Effector memory CD4-positive, alpha-beta T cell (primary cell): ENCODE data around the gene TMEM108.

Experiments used
- DNase-seq, 3 donors: peaks; one replicate each; pipeline ENCODE4 v3.0.0-alpha.2; 2020
- H3K27ac ChIP-seq: 2 replicates; pipeline ENCODE4 v1.7.0; 2013; ENCODE audit warnings: mild to moderate bottlenecking, low read length, moderate library complexity; ENCODE audit not compliant: insufficient read depth, poor library complexity, severe bottlenecking
- H3K27me3 ChIP-seq: replicated peaks from 2 replicates; pipeline ENCODE4 v1.7.0; 2013; ENCODE audit warnings: mild to moderate bottlenecking, low read length; ENCODE audit not compliant: insufficient read depth, control insufficient read depth, poor library complexity, severe bottlenecking
- H3K36me3 ChIP-seq: 2 replicates; pipeline ENCODE4 v1.7.0; 2013; ENCODE audit warnings: mild to moderate bottlenecking, low read length, moderate library complexity; ENCODE audit not compliant: control insufficient read depth, insufficient read depth
- H3K4me1 ChIP-seq: 2 replicates; pipeline ENCODE4 v1.7.0; 2013; ENCODE audit warnings: low read length, mild to moderate bottlenecking; ENCODE audit not compliant: control insufficient read depth, insufficient read depth, poor library complexity, severe bottlenecking
- H3K4me3 ChIP-seq: 2 replicates; pipeline ENCODE4 v1.7.0; 2013; ENCODE audit warnings: low read length, low read depth, mild to moderate bottlenecking; ENCODE audit not compliant: insufficient read depth, poor library complexity, severe bottlenecking
- H3K9me3 ChIP-seq: 2 replicates; pipeline ENCODE4 v1.7.0; 2013; ENCODE audit warnings: mild to moderate bottlenecking, low read length, moderate library complexity; ENCODE audit not compliant: control insufficient read depth

Gene TMEM108

DNA sequence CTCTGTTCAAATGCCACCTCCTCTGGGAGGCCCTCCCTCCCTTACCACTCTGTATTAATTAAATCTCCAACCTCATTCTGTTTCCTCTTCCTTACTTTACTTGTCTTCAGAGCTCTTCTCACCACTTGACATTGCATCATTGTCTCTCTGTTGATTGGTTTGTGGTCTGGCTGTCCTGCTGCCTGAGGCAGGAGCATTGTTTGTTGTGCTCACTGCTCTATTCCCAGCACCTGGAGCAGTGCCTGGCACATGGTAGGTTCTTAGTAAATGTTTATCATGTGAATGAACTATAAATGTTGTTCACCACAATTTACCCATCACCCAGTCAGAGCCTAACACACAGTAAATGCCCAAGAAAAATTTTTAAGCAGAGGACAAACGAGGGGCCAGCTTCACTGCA is 355.0 kb downstream of the TMEM108 start:
- H3K36me3 ChIP-seq: no peaks in the 10 kb centered on the region
- DNase-seq: no peak

DNA sequence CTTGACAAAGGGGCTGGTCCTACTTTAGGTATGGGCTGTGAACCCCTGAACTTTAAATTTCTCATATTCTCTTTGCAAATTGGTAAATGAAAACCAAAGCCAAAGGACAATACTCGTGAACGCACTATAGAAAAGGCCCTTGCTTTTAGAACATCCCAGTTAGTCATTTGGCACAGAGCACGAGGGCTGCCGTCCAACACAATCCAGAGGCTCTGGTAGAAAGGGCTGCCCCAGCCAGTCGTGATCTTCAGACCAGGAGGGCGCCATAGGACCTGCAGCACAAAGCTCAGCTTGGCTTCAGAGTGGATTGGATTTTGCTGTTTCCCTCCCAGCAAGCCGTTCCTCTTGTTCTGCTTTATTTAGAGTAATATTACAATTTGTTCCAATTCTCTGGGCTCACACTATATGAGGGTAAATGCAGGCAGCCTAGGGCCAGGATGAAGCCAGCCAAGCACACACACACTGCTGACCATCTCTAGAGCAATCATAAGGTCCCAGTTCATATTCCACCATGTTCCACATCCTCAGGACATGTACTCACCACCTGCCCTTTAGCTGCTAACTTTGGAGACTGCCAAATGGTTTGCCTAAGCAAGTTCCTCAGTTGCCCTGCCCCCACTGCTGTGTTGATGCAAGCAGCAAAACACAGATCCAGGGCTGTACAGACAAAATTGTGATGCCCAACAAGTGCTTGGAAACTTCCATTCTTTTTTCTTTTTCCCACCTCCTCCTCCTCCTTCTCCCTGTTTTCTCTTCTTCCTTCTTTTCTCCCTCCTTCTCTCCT is 355.7 kb downstream of the TMEM108 start:
- Histone ChIP-seq H3K4me1 (no peaks in the 10 kb centered on the region), H3K4me3 (no peak overlapping the region), H3K27ac (no peak overlapping the region), H3K36me3 (no peaks in the 10 kb centered on the region), H3K27me3 (no peaks in the 10 kb centered on the region), H3K9me3 (no peaks in the 10 kb centered on the region)
- DNase-seq: no peak

More for the DNA sequence above, 355.0 kb downstream of the TMEM108 start:
- H3K27me3 ChIP-seq: no peaks in the 10 kb centered on the region
- no peaks in the 10 kb centered on the region for H3K9me3 ChIP-seq
- H3K4me1 ChIP-seq: no peaks in the 10 kb centered on the region
- no peak overlapping the region for H3K27ac ChIP-seq
- H3K4me3 ChIP-seq: no peak overlapping the region

DNA sequence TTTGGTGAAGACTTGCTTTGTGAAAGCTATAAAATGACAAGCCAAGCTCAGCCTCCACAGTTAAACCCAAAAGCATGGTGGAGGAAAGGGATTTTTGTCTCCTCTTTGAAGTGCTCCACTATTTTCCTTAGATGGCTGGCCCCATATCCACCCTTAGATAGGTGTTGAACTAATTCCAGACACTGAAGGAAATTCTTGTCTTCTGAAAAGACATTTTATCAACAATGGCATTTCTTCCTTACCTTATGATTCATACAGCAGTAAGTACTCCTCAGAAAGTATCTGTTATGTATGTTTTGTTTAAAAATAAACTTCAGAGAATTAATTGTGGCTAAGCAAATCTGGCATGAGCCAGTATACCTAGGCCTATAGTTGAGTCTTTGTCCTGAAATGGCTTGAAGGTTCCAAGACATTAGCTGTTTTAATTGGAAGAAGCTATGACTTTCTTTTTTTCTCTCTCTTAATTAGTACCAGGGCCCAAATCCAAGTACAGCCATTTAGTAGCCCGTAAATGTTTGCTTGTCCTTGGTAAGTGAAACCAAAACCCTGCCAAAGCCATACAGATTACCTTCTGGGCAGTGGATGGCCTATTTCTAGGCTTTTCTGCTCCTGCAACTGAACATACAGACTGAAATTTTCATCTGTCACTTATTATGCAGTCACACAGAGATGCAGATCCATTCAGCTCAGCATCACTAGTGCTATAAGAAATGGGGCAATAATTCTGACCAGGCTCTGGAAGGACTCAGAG is 356.5 kb downstream of the TMEM108 start:
- Histone ChIP-seq H3K36me3 (no peaks in the 10 kb centered on the region), H3K4me3 (no peak overlapping the region), H3K27me3 (no peaks in the 10 kb centered on the region), H3K27ac (no peak overlapping the region), H3K9me3 (no peaks in the 10 kb centered on the region), H3K4me1 (no peaks in the 10 kb centered on the region)
- no peak for DNase-seq

DNA sequence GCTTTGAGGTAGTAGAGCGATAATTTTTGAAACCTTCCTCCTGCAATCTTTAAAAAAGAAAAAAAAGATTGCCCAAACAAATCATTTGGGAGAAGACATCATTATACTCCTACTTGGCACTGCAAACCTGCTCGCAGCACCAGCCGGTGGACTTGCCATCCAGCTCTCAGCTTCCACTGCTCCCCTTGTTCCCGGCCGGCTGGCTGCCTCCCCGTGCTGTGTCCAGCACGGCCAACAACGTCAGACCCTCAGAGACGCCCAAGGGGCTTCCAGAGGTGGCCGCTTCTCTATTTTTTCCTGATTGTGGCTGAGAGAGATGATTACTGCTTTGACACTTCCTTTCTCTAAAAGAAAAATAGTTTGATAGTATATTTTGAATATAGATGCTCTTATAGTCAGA is 358.7 kb downstream of the TMEM108 start:
- Histone ChIP-seq H3K9me3 (no peaks in the 10 kb centered on the region), H3K27me3 (no peaks in the 10 kb centered on the region), H3K27ac (no peak overlapping the region), H3K4me1 (no peaks in the 10 kb centered on the region), H3K36me3 (no peaks in the 10 kb centered on the region), H3K4me3 (no peak overlapping the region)
- no peak for DNase-seq

DNA sequence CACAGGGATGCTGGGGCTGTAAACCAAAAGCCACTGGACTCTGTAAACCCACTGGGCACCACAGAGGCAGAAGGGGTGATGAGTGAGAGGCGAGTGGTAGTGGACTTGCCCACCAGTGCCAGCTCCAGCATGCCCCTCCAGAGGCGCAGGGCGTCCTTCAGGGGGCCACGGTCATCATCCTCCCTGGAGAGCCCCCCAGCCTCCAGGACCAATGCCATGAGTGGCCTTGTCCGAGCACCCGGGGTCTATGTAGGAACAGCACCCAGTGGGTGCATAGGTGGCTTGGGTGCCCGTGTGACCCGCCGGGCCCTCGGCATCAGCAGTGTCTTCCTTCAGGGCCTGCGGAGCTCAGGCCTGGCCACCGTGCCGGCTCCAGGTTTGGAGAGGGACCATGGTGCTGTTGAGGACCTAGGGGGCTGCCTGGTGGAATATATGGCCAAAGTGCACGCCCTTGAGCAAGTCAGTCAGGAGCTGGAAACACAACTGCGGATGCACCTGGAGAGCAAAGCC is 361.9 kb downstream of the TMEM108 start, which contains the start of gene BFSP2:
Gene BFSP2, plus strand, starts transcription at position 51 of the 510 bp plus-strand sequence. Its CDS starts 28 bp downstream, at position 79.
- Histone ChIP-seq H3K9me3 (no peaks in the 10 kb centered on the region), H3K4me1 (no peaks in the 10 kb centered on the region), H3K27ac (no peak within 1 kb of the TSS), H3K36me3 (no peaks in the 10 kb centered on the region), H3K27me3 (no peaks in the 10 kb centered on the region), H3K4me3 (no peak within 1 kb of the TSS)
- DNase-seq: no peak

DNA sequence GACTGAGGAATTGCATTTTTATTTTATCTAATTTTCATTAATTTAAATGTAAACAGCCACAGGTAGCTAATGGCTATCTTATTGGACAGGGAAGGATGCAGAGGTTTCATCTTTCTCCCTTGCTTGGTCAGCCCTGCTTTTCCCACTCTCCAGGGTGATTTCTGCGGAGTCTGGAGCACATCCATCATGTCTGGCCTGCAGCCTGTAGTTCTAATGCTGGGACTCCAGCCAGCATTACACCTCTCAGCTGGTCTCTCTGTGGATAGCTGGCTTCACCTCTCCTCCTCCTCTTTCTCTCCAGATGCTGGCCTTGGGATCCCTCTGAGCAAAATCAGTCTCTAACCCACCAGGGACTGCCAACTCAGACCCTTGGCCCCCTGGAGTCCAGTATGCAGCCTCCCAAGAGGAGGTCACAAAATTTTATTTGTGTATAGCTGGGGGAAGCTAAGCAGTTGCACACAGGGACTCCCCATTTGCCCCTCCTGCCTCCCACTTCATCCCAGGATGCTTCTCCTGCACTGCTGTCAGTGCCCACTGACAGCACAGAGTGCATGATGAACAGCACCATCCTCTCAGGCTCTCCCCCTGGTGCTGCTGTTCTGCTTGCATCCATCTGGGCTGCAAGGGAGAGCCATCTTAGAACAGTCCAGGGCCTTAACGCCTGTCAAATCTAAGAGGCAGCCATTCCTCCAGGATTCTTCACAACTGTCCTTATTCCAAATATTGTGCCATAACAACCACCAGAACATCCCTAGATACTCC is 363.4 kb downstream of the TMEM108 start:
- no peak for DNase-seq
- Histone ChIP-seq H3K27ac (no peak overlapping the region), H3K27me3 (no peaks in the 10 kb centered on the region), H3K4me1 (no peaks in the 10 kb centered on the region), H3K9me3 (no peaks in the 10 kb centered on the region), H3K4me3 (no peak overlapping the region), H3K36me3 (no peaks in the 10 kb centered on the region)

DNA sequence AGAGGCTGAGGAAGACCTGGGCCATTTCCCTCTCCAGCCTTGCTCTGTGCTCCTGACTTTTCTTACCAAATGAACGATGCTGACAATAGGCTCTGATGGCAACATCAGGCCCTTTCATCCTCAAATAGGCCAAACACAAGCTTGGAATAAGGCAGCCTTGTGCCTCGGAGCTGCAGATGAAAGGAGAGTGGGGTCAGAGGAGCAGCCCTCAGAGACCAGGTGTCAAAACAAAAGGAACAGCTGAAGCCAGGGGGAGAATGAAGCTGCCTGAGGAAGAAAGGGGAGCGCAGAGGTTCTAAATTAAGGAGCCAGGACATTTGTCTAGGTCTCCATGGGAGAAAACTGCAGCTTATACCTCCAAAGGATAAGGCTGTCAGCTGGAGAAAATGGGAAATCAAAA is 366.7 kb downstream of the TMEM108 start:
- no peaks in the 10 kb centered on the region for H3K27me3 ChIP-seq

DNA sequence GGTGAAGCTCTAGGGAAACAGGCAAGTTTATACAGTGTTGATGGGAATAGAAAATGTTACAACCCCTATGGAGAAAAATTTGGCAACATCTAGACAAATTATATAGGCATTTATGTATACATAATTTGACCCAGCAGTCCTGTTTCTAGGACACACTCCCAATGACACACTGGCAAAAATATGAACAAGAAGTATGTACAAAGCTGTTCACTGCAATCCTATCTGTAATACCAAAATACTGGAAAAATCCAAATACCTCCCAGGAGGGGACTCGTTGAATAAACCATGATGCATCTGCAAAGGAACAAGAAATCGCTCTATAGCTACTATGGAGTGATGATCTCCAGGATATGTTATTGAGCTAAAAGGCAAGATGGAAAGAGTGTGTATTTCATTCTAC is 370.2 kb downstream of the TMEM108 start:
- Histone ChIP-seq H3K4me1 (no peaks in the 10 kb centered on the region), H3K36me3 (no peaks in the 10 kb centered on the region), H3K27ac (no peak overlapping the region), H3K27me3 (no peaks in the 10 kb centered on the region), H3K4me3 (no peak overlapping the region), H3K9me3 (no peaks in the 10 kb centered on the region)
- no peak for DNase-seq

More for the DNA sequence above, 366.7 kb downstream of the TMEM108 start:
- no peaks in the 10 kb centered on the region for H3K9me3 ChIP-seq
- DNase-seq: no peak
- no peak overlapping the region for H3K27ac ChIP-seq
- H3K4me1 ChIP-seq: no peaks in the 10 kb centered on the region
- no peak overlapping the region for H3K4me3 ChIP-seq
- no peaks in the 10 kb centered on the region for H3K36me3 ChIP-seq

DNA sequence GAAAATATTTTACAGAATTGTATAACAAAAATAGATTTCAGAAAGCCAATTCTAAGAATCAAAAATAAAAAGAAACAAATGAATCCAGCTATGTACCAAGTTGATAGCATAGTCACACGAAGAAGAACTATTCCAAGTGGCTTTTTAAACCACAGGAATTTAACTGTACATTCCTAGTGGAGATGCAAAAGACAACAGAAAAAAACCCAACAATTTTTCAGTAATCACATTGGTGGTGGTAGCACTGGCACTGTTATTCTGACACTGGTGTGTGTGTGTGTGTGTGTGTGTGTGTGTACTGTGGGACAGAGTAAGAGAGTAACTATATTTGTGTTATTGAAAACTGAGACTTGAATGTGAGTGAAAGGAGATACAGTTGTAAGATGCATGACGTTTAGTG is 370.8 kb downstream of the TMEM108 start:
- no peak overlapping the region for H3K27ac ChIP-seq
- no peak for DNase-seq

More for the DNA sequence above, 370.8 kb downstream of the TMEM108 start:
- Histone ChIP-seq H3K36me3 (no peaks in the 10 kb centered on the region), H3K4me3 (no peak overlapping the region), H3K9me3 (no peaks in the 10 kb centered on the region), H3K27me3 (no peaks in the 10 kb centered on the region), H3K4me1 (no peaks in the 10 kb centered on the region)
